HG03280 (cell line): ENCODE measurements around the gene SH3RF1.
A peak's percentile ranks its signal among the peaks of the same experiment; 100 is the strongest.

ENCODE experiments used
- ATAC-seq: cut with Tn5 transposase; IDR thresholded peaks from one replicate; pipeline ENCODE4 v1.9.1; 2021; ENCODE audit warnings: mild to moderate bottlenecking, moderate library complexity; ENCODE audit not compliant: unreplicated experiment

Gene SH3RF1

DNA sequence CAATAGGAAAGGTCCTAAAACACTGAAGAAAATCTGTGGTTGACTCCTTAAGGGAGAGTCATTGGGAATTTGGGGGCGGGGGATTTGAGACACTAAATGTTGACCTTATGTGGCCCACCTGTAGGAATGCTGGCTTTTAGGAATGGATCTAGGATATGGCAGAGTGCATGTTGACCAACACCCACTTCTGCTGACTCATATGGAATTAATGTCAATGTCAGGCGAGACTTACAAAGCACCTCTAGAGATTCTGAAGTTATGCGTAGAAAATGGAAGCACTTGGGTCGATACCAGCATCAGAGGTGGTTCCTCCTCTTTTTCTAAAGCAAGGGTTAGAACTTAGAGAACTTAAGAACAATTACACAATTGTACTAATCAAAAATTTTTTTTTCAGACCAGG is 160.1 kb downstream of the SH3RF1 start:
- ATAC-seq: no peak

GRCh38 chr4:169109035-169109675 is 161.6 kb downstream of the SH3RF1 start:
- no peak for ATAC-seq

DNA sequence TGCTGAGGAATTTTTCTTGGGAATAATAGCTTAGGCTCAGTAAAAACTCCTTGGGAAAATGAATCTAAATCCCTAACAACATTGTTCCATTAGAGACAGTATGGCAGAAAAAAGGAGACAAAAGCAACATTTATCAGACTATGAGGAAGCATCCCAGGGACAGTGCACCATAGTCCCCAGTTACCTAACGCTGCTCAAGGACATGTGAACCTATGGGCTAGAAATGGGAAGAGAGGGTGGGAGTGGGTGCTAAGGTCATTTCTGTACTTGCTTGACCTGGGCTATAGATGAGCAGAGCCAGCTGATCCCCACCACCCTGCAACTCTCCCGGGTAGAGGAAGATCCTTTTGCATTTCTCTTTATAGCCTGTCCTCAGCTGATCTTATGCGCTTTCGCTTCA is 162.5 kb downstream of the SH3RF1 start:
- no peak for ATAC-seq

DNA sequence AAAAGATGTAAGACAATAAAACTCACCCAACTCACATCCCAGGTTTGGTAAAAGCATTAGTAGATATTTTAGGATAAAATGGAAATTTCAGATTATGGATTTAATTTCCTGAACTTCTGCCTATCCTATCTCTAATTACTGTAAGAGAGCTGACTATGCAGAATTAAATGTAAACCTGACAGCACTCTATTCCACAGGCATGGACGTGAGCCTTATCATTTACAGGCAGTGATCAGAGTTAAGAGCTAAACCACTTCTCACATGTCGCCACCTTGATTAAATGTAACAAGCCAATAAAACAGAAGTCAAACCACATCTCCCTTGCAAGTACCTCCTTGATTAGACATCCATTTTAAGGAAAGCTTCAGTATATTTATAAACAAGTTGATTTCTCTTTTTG is 163.2 kb downstream of the SH3RF1 start:
- ATAC-seq: no peak

- ATAC-seq: no peak
These were observed 164.0 kb downstream of the SH3RF1 start for GRCh38 chr4:169106696-169107229.

DNA sequence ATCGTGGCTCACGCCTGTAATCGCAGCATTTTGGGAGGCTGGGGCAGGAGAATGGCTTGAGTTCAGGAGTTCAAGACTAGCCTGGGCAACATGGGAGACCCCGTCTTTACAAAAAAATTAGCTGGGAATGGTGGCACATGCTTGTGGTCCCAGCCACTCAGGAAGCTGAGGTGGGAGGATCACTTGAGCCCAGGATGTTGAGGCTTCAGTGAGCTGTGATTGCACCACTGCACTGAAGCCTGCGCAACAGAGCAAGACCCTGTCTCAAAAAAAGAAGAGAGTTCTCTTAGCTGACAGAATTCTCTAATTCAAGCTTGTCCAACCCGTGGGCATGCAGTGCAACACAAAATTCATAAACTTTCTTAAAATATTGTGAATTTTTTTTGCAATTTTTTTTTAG is 165.1 kb downstream of the SH3RF1 start:
- no peak for ATAC-seq

GRCh38 chr4:169103966-169104412 is 166.8 kb downstream of the SH3RF1 start:
- ATAC-seq: no peak

- no peak for ATAC-seq
These were observed 168.7 kb downstream of the SH3RF1 start for GRCh38 chr4:169102026-169102425.

DNA sequence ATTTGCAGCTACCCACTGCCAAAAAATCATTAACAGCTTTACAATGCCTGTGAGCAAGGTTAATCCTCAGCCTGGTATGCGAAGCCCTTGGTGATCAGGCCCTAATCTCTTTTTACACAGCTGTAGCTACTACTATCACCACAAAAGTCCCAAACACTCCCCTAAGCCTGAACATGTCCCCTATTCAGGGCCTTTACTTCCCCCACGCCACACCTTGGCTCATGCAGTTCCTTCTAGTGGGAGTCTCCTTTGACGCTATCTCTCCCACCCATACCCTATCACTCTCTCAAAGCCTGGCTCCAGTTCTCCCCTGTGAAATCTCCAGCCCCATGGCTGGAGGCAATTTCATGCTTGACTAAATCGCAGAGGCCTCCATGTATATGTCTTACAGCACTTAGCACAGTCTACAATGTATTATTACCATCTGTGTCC is 170.1 kb downstream of the SH3RF1 start:
- no peak for ATAC-seq

GRCh38 chr4:169099771-169100180 is 171.0 kb downstream of the SH3RF1 start:
- no peak for ATAC-seq

GRCh38 chr4:169098969-169099690 is 171.6 kb downstream of the SH3RF1 start:
- ATAC-seq: no peak

DNA sequence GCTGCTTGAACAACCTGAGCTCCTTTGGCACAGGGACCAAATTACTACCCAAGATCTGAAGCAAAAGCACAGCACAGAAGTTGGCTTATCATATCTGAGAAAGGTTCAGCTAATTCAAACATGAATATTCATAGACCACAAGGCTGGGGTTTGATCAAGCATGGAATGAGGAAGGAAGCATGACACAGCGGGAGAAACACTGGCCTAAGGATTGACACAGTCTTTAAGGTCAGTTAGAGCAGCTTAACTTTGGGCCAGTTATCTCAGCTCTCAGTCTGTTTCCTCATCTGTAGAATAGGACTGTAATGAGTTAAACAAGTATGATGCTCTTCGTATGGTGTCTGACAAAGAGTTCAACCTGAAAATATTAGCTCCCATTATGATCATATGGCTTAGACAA is 172.2 kb downstream of the SH3RF1 start:
- ATAC-seq: peak; percentile 32

DNA sequence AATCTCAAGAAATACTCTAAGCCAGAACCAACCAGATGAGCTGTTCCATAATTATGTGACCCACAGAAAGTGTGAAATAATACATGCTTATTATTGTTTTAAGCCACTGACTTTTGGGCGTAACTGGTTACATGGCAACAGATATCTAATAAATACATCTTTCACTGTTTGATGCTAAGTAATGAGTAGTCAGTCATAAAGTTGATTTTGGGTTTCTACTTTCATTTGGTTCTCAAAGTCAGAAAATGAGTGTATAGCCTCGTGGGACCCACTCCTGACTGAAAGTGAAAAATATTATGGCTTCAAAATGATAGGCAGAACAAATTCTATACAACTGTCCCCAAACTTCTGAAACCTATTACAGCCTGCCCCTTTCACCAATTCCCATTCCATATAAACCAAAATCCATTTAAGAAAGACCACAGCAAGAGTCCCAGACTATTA is 172.7 kb downstream of the SH3RF1 start:
- peak; percentile 61 for ATAC-seq

DNA sequence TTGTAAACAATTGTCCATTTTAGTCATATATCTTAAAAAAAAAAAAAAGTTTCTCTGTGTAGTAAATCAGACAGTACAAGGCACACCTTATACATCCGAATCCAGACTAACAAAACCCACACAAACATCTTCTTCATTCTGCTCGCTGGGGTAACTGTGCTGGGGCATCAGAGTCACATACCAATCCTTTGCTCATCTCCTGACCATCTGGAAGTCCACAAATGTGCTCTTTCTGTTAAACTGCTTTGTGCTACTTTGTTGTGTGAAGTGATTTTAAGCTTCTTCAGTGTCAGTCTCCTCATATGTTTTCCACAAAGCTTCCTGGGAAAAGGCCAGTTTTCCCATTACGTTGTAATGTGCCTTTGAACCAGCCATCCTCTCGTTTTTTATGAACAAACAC is 174.5 kb downstream of the SH3RF1 start:
- no peak for ATAC-seq

DNA sequence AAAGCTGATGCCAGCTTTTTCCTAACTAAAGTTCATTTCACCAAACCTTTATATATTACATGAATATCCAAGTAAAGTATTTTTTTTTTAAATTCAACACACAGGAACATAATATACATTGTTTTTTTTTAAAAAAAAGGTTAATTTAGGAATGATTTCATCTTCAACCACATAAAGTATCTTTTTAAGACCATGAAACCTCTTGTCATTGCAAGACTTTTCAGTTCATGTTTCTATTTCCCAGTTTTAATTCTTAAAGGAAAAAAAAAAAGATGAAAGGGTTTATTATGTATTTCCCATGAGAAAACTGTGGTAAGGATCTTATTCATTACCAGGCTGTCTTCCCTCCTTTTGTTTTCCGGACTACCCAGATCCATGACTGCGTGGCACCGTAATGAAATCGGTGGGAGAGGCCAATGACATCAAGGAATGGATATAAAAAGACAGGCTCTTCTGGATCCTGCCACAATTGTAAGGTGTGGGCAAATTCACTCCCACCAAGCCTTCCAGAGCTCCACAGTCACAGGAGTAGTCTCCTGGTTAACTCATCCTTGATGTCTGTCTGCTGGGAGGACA is 176.0 kb downstream of the SH3RF1 start:
- ATAC-seq: no peak

GRCh38 chr4:169092889-169093522 is 177.8 kb downstream of the SH3RF1 start:
- ATAC-seq: no peak

GRCh38 chr4:169090484-169091215 is 180.1 kb downstream of the SH3RF1 start:
- no peak for ATAC-seq

DNA sequence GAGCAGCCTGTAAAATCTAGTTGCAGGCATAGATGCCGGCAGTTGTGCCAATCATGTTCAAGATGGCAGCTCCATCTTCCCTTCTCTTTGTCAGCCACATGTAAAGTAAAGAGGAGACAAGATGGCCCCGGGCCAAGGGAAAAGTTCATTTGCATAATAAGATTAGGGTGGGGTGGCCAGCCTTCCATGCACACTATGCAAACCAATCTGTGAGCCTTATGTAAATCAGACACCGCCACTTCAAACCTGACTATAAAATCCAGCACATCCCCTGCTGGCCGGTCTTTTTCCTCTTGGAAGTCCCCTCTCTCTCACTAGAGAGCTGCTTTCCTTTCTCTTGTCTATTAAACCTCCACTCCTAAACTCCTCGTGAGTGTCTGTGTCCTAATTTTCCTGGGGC is 181.8 kb downstream of the SH3RF1 start:
- no peak for ATAC-seq

DNA sequence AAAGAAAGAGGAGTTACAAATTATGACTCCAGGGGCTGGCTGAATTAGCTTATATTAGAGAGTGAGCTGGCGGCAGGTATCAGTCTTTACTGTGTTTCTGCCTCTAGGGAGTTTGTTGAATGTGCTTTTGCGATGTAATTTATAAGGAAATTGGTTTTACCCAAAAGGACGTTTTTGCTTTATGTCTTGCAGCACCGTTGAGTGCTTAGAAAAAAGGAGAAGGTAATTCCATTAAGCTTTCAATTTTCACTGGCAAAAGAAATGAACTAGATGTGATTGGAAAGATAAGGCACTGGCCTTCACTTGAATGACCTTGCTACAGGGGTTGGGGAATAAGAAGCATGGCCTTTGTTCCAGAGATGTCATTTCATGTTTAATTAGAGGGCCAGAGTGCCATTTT is 185.8 kb downstream of the SH3RF1 start:
- no peak for ATAC-seq

DNA sequence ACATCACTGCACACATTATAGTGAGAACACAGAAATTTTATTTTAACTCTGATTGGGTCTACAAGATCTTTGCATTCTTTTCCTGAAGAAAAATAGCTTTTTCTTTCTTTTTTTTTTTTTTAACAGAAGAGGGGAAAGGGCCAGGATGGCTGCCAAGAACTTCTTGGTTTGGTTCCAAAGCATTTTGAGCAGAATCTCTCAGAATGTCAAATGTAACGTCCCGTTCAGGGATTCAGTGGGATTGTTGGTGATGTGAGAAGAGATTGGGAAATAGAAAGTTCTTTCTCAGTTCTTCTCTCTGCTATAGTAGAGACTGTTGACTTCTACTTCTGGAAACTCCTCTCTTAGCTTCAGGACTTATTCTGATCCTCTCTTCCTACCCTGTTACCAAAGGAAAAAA is 189.8 kb downstream of the SH3RF1 start:
- no peak for ATAC-seq
